Jurkat, Clone E6-1 (cell line): ENCODE data around the gene SLC39A6.
"Not testable (repeated sequence)": the region's sequence is repeated elsewhere in the genome, so short reads cannot be mapped to it uniquely, and the experiment has no call there.

Experiments used
- DNase-seq: peaks from one replicate; pipeline ENCODE4 v3.0.0-alpha.2; 2011; ENCODE audit warnings: low read depth, low spot score
- H3K4me3 ChIP-seq: 2 replicates; pipeline ENCODE4 v1.5.1; 2011; ENCODE audit warnings: mild to moderate bottlenecking, low read length, control low read depth, moderate library complexity

The SLC39A6 gene

GRCh38 chr18:36141576-36141975 is 12.4 kb upstream of the SLC39A6 start:
- H3K4me3 ChIP-seq = no peak overlapping the region
- DNase-seq = no peak

GRCh38 chr18:36139245-36139644 is 10.1 kb upstream of the SLC39A6 start:
- no peak for DNase-seq
- H3K4me3 ChIP-seq = no peak overlapping the region

- no peak for DNase-seq
- H3K4me3 ChIP-seq = no peak overlapping the region
Measured at GRCh38 chr18:36135264-36135663, 6.1 kb upstream of the SLC39A6 start.

GRCh38 chr18:36132756-36133155 is 3.6 kb upstream of the SLC39A6 start:
- DNase-seq = peak; percentile 52
- no peak overlapping the region for H3K4me3 ChIP-seq

GRCh38 chr18:36131692-36132483 is 2.7 kb upstream of the SLC39A6 start:
- H3K4me3 ChIP-seq = no peak overlapping the region
- no peak for DNase-seq

GRCh38 chr18:36130883-36131653 is 1.9 kb upstream of the SLC39A6 start:
- peak overlapping the region; percentile 99 for H3K4me3 ChIP-seq
- no peak for DNase-seq

- H3K4me3 ChIP-seq = peak overlapping the region; percentile 99
- no peak for DNase-seq
Measured at GRCh38 chr18:36130039-36130831, 1.1 kb upstream of the SLC39A6 start.

GRCh38 chr18:36128907-36129299 is 237 bp downstream of the SLC39A6 start:
- no peak for DNase-seq
- H3K4me3 ChIP-seq = peak overlapping the region; percentile 99

- peak overlapping the region; percentile 99 for H3K4me3 ChIP-seq
- DNase-seq = no peak
Measured at GRCh38 chr18:36128530-36128870, 640 bp downstream of the SLC39A6 start.

- no peak for DNase-seq
- H3K4me3 ChIP-seq = peak overlapping the region; percentile 99
Measured at GRCh38 chr18:36127836-36128529, 1.2 kb downstream of the SLC39A6 start.

GRCh38 chr18:36126668-36127067 is 2.5 kb downstream of the SLC39A6 start:
- no peak for DNase-seq
- H3K4me3 ChIP-seq = no peak overlapping the region

GRCh38 chr18:36124841-36125240 is 4.3 kb downstream of the SLC39A6 start:
- no peak for DNase-seq
- H3K4me3 ChIP-seq = no peak overlapping the region

- DNase-seq = no peak
- H3K4me3 ChIP-seq = no peak overlapping the region
Measured at GRCh38 chr18:36120297-36120696, 8.8 kb downstream of the SLC39A6 start.

GRCh38 chr18:36116771-36117170 is 12.4 kb downstream of the SLC39A6 start:
- not testable (repeated sequence) for H3K4me3 ChIP-seq, DNase-seq

GRCh38 chr18:36114738-36115137 is 14.4 kb downstream of the SLC39A6 start:
- no peak for DNase-seq
- H3K4me3 ChIP-seq = no peak overlapping the region

- no peak for DNase-seq
- no peak overlapping the region for H3K4me3 ChIP-seq
Measured at GRCh38 chr18:36114251-36114650, 14.9 kb downstream of the SLC39A6 start.

- H3K4me3 ChIP-seq = no peak overlapping the region
- DNase-seq = no peak
Measured at GRCh38 chr18:36112302-36112701, 16.8 kb downstream of the SLC39A6 start.

GRCh38 chr18:36109737-36110136 is 19.4 kb downstream of the SLC39A6 start:
- DNase-seq = no peak
- no peak overlapping the region for H3K4me3 ChIP-seq

GRCh38 chr18:36108601-36109000 is 20.5 kb downstream of the SLC39A6 start:
- no peak for DNase-seq
- H3K4me3 ChIP-seq = no peak overlapping the region
